ENCODE data around the gene ANKRD45.

DNA sequence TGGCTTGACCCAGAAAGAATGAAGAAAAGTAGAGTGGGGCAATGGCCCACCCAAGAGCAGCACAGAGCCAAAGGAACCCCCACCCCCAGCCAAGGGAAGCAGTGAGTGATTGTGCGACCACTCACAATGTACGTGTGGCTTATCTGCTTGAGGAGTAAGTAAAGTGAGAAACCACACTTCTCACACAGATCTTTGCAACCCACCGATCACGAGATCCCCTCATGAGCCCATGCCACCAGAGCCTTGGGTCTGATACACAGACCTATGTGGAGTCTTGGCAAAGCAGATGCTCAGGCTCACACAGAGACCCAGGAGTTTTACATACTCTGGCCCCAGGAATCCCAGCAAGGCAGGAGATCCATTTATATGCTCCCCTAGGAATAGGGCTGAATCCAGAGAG is 52.8 kb downstream of the ANKRD45 start:
- TF ChIP-seq, protein P1, sequence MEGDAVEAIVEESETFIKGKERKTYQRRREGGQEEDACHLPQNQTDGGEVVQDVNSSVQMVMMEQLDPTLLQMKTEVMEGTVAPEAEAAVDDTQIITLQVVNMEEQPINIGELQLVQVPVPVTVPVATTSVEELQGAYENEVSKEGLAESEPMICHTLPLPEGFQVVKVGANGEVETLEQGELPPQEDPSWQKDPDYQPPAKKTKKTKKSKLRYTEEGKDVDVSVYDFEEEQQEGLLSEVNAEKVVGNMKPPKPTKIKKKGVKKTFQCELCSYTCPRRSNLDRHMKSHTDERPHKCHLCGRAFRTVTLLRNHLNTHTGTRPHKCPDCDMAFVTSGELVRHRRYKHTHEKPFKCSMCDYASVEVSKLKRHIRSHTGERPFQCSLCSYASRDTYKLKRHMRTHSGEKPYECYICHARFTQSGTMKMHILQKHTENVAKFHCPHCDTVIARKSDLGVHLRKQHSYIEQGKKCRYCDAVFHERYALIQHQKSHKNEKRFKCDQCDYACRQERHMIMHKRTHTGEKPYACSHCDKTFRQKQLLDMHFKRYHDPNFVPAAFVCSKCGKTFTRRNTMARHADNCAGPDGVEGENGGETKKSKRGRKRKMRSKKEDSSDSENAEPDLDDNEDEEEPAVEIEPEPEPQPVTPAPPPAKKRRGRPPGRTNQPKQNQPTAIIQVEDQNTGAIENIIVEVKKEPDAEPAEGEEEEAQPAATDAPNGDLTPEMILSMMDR (conservative IDR thresholded peaks at IDR 0.05 in 1 of 2, IDR thresholded peaks at IDR 0.05 in 1 of 2; ENCODE audit: extremely low read depth in 1 of 2, insufficient read depth in 1 of 2, low read depth in 1 of 2, low read length in 2 of 2) = no peak
- TF ChIP-seq EZH2 (IDR thresholded peaks at IDR 0.05; ENCODE audit: borderline replicate concordance, low read length) = no peak

All from mammary epithelial cell (primary cell).